ENCODE measurements around the gene EPN2.

DNA sequence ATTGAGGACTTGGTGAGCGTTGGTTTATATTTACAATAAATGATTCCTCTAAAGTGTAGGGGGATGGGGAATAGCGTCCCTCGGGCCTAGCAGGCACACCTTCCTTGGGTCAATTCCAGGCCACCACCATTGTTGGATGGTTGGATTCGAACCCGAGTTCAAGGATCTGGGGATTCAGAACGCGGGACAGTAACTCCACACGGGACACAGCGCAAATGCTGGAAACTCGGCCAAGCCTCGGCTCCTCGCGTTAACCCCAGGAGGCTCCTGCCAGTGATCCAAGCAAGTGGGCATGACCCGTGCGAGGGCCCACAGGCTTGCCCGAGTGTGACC is 124.7 kb downstream of the EPN2 start:
- TF ChIP-seq POLR2AphosphoS5 (IDR thresholded peaks at IDR 0.05) = no peak
- TF ChIP-seq, protein P1, sequence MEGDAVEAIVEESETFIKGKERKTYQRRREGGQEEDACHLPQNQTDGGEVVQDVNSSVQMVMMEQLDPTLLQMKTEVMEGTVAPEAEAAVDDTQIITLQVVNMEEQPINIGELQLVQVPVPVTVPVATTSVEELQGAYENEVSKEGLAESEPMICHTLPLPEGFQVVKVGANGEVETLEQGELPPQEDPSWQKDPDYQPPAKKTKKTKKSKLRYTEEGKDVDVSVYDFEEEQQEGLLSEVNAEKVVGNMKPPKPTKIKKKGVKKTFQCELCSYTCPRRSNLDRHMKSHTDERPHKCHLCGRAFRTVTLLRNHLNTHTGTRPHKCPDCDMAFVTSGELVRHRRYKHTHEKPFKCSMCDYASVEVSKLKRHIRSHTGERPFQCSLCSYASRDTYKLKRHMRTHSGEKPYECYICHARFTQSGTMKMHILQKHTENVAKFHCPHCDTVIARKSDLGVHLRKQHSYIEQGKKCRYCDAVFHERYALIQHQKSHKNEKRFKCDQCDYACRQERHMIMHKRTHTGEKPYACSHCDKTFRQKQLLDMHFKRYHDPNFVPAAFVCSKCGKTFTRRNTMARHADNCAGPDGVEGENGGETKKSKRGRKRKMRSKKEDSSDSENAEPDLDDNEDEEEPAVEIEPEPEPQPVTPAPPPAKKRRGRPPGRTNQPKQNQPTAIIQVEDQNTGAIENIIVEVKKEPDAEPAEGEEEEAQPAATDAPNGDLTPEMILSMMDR (IDR thresholded peaks at IDR 0.05) = no peak
- no peak for TF ChIP-seq POLR2A (IDR thresholded peaks at IDR 0.05)
